Ramos (cell line): ENCODE results near the gene IFITM5.
"Not testable (repeated sequence)": the region's sequence is repeated elsewhere in the genome, so short reads cannot be mapped to it uniquely, and the experiment has no call there.

Source experiments
- in situ Hi-C: fragments of 300-500 bp; cut with MboI; formaldehyde crosslinking; loops from one replicate; pipeline ENCODE4 v1.14.3; 2022; ENCODE audit warnings: low sequenced_read_pairs; ENCODE audit not compliant: unreplicated experiment

The IFITM5 gene

DNA sequence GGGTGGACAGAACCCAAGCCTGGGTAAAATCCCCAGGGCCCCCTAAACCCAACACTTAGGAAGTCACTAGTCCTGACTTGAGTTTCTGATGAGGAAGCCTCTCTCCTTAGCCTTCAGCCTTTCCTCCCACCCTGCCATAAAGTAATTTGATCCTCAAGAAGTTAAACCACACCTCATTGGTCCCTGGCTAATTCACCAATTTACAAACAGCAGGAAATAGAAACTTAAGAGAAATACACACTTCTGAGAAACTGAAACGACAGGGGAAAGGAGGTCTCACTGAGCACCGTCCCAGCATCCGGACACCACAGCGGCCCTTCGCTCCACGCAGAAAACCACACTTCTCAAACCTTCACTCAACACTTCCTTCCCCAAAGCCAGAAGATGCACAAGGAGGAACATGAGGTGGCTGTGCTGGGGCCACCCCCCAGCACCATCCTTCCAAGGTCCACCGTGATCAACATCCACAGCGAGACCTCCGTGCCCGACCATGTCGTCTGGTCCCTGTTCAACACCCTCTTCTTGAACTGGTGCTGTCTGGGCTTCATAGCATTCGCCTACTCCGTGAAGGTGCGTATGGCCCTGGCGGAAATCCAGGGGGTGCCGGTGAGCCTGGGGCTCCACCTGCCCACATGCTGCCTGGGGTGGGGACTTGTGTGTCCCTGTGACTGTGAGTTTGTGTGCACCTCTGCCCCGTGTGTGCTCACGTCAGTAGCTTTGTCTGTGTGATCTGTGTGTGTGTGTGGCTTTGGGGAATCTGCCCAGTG lies 14.6 kb upstream of the IFITM5 start, which contains the start of gene IFITM1:
IFITM1 (plus strand) TSS at position 254 of the 767 bp plus-strand sequence; CDS start at position 385, 131 bp downstream.
- in situ Hi-C loops = no loop called here

DNA sequence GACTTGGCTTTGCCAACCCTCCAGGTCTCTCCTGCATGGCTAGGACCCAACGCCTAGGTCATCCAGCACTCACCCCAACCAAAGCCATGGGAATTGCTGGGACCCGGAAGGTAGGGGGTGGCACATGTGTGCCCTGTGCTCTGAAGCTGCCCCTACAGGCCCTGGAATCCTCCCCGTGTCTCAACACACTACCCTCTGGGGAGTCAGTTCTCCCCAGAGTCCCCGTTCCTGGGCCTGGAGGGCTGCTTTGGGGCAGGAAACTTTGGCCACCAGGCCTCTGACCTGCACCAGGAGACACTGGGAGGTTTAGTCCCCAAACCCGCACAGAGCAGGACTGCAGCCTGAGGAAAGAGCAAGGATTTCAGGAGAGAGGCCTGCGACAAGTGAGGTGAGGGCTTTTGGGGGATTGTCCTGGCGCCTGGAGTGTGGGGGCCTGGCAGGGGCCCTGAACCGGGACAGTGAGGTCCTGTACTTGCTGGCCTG lies 14.0 kb upstream of the IFITM5 start:
- in situ Hi-C loops = no loop called here

DNA sequence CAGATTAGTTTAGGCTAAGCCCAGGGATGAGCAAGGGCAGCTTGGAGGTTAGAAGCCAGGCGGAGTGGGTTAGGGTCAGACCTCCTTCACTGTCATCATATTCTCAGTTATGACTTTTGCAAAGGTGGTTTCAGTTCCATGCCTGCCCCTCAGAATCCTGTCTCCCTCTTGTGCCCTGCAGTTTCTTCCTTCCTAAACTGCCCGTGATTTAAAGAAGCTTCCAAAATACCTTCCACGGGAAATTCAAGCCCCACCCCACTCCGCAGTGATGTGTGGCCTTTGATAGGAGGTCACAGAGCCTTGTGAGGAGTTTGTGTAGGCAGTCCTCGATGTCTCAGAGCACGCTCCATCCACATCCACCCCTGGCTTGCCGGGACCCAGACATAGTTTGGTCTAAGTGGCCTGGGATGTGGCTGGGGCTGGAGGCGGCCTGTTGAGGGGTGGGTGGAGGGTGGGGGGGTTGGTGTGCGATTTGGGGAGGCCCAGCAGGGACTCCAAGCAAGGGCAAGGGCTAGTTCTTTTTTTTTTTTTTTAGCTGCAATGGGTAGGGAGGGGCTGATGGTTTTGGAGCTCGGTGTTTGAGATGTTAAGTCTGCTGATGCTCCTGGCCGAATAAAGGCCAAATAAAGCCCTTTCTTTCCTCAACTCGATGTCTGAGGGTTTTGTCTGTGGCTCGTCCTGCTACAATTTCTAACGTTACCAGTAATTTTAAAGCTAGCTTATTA lies 12.9 kb upstream of the IFITM5 start:
- in situ Hi-C loops = no loop called here

DNA sequence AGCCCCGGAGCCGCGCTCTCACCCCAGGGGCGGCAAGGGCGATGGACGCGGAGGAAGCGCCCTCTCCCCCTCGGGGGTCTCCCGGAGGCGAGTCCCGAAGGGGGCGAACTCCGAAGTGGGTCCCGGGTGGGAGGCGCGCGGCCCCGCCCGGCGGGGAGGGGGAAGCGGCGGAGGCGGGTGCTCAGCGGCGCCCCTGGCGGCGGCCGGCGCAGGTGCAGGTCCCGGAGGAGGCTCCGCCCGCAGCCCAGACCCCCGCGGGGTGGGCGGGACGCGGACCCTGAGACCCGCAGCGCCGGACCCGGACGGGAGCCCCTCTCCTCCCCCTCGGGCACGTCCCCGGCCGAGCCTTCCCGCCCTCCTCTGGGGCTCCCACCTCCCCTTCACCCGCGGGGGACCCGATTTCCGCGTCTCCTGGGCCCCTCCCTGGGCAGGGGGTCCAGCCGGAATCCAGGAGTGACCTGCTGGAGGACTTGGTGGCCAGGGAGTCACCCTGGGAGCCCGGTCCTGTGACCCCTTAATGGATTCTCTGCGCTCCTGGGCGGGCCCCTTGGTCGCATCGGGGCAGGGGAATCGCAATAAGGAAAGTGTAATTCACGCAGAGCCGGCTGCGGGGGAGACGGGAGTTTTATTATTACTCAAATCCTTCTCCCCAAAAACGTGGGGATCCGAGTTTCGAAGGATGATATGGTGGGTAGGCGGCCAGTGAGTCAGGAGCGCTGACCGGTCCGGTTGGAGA lies 11.9 kb upstream of the IFITM5 start:
- in situ Hi-C loops = not testable (repeated sequence)

DNA sequence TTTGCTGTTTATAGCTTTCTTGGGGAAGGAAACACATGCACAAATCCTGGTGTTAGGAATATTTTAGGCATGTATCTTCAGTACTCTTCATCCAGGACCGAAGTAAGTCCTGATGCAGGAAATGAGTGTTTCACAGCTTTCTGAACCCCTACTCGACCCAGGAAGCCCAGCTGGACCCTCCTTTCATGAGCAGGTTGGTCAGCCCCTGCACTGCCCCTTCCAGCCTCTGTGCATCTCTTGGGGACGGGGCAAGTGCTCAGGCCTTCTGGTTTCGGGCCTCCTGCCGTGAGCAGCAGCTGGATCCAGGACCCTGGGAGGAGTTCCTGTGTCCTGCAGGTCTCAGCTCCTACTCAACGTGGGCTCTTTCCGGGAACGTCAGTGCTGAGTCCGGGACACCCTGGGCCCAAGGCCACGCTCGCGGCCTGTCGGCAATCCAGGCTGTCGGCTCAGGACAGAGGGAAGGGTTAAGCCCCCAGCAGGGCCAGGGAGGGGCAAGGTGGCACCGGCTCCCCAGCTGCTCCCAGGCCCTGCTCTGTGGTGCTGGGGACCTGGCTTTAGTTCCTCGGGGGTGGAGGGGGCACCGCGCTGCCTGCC lies 10.8 kb upstream of the IFITM5 start:
- in situ Hi-C loops = not testable (repeated sequence)

DNA sequence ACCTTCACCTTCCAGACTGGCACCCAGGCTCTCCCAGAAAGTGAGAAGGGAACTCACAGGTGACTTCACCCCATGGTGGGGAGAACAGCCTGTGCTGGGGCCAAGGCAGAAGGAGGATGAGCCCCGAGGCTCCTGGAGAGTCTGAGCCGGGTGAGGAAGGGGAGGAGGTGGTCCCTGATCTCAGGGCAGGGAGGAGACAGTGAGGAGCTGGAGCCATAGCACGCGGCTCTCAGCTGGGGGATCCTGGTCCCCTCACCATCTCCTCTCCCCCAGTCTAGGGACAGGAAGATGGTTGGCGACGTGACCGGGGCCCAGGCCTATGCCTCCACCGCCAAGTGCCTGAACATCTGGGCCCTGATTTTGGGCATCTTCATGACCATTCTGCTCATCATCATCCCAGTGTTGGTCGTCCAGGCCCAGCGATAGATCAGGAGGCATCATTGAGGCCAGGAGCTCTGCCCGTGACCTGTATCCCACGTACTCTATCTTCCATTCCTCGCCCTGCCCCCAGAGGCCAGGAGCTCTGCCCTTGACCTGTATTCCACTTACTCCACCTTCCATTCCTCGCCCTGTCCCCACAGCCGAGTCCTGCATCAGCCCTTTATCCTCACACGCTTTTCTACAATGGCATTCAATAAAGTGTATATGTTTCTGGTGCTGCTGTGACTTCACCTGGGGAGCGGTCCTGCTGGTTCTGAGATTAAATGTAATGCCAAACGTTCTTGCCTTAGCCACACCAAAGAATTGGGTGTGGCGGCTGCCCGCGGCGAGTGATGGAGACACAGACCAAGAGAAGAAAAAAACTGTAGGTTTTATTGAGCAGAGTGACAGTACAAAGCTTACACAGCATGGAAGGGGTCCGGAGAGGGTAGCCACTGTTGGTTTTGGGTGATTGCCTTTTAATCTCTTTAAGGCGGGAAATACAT lies 9.7 kb upstream of the IFITM5 start:
- in situ Hi-C loops = not testable (repeated sequence)

DNA sequence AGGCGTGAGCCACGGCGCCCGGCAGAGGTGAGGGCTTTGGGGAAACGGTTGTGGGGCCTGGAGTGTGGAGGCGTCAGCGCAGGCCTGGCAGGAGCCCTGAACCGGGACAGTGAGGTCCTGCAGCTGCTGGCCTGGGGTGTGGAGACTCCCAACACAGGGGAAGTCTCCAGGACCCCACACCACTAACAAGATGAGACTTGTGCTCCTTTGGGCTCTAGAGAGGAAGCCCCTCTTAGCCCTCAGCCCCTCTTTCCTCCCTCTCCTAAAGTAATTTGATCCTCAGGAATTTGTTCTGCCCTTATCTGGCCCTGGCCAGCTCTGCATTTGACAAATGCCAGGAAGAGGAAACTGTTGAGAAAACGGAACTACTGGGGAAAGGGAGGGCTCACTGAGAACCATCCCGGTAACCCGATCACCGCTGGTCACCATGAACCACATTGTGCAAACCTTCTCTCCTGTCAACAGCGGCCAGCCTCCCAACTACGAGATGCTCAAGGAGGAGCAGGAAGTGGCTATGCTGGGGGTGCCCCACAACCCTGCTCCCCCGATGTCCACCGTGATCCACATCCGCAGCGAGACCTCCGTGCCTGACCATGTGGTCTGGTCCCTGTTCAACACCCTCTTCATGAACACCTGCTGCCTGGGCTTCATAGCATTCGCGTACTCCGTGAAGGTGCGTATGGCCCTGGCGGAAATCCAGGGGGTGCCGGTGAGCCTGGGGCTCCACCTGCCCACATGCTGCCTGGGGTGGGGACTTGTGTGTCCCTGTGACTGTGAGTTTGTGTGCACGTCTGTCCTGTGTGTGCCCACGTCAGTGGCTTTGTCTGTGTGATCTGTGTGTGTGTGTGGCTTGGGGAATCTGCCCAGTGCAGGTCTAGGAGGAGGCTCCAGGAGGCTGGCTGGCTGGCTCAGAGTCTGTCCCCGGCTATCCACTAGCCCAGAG lies 8.7 kb upstream of the IFITM5 start, which contains the start of gene IFITM2:
IFITM2 (plus strand) TSS at position 51 of the 943 bp plus-strand sequence; CDS start at position 428, 377 bp downstream.
- in situ Hi-C loops = not testable (repeated sequence)

DNA sequence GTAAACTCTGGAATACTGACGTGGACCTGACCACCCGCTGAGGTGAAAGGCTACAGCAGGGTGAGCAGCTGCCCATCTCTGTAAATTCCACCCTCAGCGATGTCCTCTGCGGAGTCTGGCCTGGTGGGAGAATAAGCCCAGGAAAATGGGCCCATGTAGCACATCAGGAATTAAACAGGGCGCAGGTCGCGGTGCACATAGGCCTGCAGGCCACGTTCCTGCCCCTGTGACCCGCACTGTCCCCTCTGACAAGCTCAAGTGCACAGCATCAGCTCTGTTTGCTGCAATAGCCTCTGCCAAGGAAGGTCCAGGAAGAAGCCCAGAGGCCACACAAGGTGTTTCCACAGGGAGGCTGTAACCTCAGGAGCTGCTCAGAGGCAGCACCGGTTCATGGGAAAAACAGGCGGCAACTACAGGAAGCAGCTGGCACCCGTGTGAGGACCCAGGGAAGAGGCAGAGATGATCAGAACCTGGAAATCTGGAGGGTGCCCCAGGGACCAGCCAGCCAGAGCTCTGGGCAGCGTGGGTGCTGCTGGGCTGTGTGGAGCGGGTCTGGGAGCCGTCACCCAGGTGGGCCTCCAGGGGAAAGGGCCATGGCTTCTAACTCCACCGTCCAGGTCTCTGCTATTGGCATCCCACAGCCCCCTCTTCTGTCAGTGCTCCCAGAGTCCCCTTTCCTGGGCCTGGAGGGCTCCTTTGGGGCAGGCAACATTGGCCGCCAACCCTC lies 7.5 kb upstream of the IFITM5 start:
- in situ Hi-C loops = no loop called here

DNA sequence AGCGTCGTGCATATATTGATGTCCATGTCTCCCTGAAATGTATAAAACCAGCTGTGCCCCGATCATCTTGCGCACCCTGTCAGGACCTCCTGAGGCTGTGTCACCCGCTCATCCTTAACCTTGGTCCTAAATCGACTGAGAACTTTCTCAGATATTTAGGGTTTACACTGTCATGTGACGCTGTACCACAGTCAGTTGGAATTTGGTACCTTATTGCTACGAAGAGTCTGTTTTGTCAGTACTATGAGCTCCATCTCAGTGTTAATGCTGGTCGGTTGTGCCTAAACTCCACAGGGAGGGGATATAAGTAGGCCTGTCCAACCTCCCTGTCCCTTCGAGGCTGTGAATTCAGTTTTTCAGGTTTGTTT lies 6.5 kb upstream of the IFITM5 start:
- in situ Hi-C loops = no loop called here

DNA sequence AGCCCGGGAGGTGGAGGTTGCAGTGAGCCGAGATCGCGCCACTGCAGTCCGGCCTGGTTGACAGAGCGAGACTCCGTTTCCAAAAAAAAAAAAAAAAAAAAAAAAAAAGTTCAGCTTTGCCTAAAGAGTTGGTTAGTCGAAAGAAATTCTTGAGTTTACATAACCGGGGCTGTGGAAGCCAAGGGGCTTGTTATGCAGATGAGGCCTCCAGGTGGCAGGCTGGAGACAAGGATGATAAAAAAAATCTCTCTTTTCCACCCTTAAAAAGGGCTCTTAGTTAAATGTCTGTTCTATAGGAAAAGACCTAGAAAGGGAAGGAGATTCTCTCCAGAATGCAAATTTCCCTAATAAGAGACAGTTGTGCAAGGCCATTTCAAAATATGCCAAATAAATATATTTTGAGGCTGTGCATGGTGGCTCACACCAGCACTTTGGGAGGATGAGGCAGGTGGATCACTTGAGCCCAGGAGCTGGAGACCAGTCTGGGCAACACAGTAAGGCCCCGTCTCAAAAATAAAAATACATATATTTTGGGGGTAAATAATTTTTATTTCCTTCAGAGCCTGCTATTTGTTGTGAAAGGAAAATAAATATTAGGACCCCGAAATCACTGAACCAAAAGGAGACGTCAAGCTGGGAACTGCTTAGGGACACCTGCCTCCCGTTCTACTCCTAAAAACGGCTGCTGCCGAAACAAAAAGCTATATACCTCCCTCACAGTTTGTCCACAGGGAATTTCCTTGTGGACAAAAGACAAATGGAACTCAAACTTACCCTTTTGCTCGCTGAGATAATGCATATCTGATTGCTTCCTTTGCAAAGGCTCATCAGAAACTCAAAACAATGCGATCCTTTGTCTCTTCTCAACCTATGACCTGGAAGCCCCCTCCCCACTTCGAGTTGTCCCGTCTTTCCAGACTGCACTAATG lies 5.9 kb upstream of the IFITM5 start:
- in situ Hi-C loops = no loop called here

DNA sequence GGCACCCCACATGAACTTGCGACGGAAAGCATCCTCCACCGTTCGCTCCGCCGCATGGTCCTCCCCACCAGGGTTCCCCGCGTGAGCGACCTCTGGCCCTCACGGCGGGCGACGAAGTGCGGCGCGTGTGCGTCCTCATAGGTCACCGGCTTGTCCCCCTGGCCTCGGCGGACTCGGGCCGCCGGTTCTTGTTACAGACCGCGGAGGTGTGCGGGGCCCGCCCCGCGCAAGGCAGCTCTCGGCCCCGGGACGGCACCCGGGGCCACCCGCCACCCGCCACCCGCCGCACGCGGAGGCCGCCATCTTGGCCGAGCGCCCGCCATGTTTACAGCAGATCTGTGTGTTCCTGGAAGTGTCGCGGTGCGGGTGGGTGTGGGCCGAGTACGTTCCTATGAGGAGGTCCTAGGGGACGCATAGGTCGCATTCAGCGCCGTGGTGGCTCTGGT lies 4.8 kb upstream of the IFITM5 start:
- in situ Hi-C loops = no loop called here

DNA sequence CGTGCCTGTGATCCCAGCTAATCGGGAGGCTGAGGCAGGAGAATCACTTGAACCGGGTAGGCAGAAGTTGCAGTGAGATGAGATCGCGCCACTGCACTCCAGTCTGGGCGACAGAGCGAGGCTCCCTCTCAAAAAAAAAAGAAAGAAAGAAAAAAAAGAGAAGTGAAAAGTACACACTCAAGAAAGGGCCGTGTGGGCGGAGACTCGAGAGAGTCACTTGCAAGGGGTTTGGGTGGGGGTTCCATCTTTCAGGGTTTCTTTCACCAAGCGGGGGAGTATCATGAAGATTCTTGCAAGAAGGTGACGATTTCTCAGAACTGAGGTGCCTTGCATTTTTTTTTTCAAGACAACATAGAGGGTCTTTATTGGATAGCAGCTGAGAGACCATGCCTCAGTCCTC lies 4.0 kb upstream of the IFITM5 start:
- in situ Hi-C loops = no loop called here

DNA sequence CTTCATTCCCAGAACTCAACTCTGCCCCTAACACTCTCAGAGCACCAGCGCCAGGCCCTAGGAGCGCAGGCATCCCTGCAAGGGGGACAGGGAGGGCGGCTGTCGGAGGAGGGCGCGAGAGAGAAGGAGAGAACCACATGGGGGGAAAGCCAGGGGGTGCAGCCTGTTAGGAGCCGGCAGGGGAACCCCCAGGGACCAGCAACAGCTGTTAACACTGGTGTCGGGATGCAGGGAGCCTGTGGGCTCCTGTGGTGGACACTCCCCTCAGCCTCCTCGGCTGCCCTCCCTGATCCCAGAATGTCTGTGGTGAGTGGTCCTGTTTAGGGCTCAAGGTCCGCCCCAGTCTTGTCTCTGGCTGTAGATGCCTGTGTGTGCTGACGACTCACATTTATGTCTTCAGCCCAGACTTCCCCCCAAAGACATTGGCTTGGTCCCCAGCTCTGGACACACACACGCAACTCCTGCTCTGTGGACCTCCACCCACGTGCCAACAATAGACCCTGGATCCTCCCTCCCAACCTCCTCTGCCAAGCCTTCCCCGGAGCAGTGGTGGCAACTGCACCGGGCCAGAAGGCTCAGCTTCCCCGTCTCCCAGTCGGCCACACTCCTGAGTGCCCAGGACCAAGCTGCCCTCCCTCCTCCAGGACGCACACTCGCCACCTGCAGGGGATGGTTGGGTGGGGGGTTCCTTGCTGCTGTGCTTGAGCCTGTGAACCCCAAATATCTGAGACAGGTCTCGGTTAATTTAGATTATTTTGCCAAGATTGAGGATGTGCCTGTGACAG lies 817 bp upstream of the IFITM5 start:
- in situ Hi-C loops = no loop called here

DNA sequence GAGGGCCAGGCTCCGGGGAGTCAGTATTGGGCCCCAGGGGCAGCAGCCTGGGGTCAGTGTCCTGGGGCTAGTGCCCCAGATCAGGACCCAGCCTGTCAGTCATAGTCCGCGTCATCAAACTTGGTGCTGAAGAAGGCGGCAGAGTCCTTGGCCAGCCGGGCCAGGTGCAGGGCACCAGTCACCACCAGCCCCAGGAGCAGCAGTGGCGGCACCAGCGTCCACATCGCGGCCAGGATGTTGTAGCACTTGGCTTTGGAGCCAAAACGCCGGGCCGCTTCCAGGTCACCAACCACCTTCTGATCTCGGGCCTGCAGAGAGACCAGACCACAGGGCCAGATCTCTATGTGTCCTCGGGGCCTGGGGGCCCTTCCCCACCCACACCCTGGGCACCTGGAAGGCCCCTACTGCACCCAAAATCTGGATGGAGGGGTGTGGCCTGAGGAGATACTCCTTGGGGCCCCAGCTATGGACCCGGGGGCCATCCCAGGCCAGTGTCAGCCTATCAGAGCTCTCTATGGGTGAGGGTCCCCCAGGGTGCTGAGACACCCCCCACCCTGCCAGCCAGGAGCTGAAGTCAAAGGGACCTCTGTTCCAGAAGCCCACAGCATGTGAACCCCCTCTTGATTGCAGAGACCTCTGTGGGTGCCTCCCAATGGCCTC lies 790 bp downstream of the IFITM5 start:
- in situ Hi-C loops = no loop called here
